Hematopoietic multipotent progenitor cell treated with erythropoietin and hydrocortisone succinate and interleukin-3 and kit ligand, for 6 days (in vitro differentiated cells): ENCODE data around the gene KATNAL1.

Experiments
- DNase-seq: peaks from one replicate; pipeline ENCODE4 v3.0.0-alpha.2; 2015

Gene KATNAL1

GRCh38 chr13:30158774-30159445 lies 148.4 kb downstream of the KATNAL1 start:
- no peak for DNase-seq

DNA sequence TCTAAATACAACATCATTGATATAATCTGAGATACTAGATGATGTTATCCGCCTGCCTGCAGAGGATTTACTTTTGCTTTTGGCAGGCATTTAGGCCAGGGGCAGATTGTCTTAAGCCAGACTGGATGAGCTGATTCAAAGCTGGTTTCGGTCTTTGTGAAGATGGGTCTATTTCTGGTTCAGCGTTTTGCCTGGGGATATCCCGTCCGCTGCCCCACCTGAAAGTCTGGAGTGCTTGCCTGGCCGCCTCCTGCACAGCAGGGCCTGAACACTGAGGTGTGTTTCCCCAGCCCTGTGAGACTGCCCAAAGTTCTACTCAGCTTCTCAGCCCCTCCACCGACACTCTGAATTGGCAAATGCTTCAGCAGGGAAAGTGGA lies 149.7 kb downstream of the KATNAL1 start:
- DNase-seq: no peak

GRCh38 chr13:30156826-30157615 lies 150.3 kb downstream of the KATNAL1 start:
- DNase-seq: no peak

DNA sequence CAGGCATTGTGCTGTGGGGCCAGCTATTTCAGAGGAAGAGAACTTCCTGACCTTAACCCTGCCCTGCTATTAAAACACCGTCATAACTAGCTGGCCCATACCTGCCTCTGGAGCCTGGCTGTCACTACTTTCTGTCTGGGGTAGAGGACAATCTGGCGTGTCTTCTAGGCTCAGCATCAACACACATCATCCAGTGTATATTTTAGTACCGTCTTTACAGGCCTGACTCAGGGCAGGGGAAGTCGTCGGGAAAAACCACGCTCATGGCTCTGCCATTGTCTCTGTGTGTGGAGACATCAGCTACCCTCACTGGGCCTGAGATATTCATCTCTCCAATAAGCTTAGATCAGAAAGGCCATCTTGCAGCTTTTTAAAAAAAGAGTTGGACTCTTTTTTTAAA lies 151.1 kb downstream of the KATNAL1 start:
- no peak for DNase-seq

DNA sequence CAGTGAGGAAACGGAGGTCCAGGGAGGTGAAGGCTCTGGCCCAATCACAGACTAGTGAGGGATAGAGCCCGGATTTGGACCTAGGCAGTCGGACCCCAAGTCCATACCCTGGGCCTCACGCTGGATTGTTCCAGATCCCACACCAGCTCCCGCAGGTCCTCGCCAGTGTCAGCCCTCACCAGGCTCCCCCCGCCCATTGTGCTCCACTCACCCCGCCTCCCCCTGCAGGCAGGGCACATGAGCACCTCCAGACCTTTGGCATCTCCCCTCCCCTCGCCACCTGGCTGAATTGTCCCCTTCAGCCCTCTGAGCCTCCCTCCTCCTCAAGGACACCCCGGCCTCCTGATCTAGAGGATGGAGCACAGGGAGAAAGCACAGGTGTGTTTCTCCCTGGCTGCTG lies 152.4 kb downstream of the KATNAL1 start:
- DNase-seq: no peak

- DNase-seq: no peak
Observed at GRCh38 chr13:30154531-30154930, 152.8 kb downstream of the KATNAL1 start.

- DNase-seq: no peak
Observed at GRCh38 chr13:30153545-30154426, 153.6 kb downstream of the KATNAL1 start.
